Endothelial cell of umbilical vein (primary cell): Measurements from ENCODE around the gene RNF150. TPM values are rescaled to one million over a fixed set of nuclear protein-coding genes. Genes with fewer than 3 reads are reported as not detected.

Source experiments
- BruUV-seq: library from RNA; stranded (reverse); fragments of 400-500 nt; replicated peaks from 2 replicates; lab custom pipeline; 2021; lab: Mats Ljungman, UMichigan
- CTCF ChIA-PET: fragments of 300-600, 350-600 bp; sonication (Branson Sonifier 250); formaldehyde crosslinking; loops from one replicate; lab custom pipeline; 2021; ENCODE audit warnings: antibody characterized with exemption, inconsistent platforms; lab: Charles Lee
- POLR2A ChIA-PET: fragments of 300-600, 350-600 bp; sonication (Branson Sonifier 250); formaldehyde crosslinking; loops from one replicate; lab custom pipeline; 2021; ENCODE audit warnings: antibody characterized with exemption, inconsistent platforms; lab: Charles Lee
- DNase-seq: peaks from one replicate; pipeline ENCODE4 v3.0.0-alpha.2; 2011; ENCODE audit warnings: low read depth, low spot score
- FAIRE-seq: peaks from 2 replicates; lab custom pipeline; 2011; peaks lifted over from hg19 to GRCh38; lab: Jason Lieb, UNC
- H2AFZ ChIP-seq: 2 replicates; pipeline ENCODE4 v1.6.0; 2012; ENCODE audit warnings: low read depth, low read length, control low read depth, inconsistent platforms
- H3K27ac ChIP-seq: 2 replicates; pipeline ENCODE4 v1.5.1; 2011; ENCODE audit warnings: low read depth, mild to moderate bottlenecking, control low read depth, low read length, moderate library complexity; ENCODE audit not compliant: insufficient read depth
- H3K27me3 ChIP-seq, 2 experiments: 2 replicates each; pipeline versions ENCODE4 v1.6.0 to v1.6.1; 2011; ENCODE audit warnings: low read length in 2 of 2, mixed read lengths in 1 of 2; ENCODE audit not compliant: control insufficient read depth in 2 of 2, insufficient read depth in 2 of 2
- H3K36me3 ChIP-seq, 2 experiments: 2 replicates in 1 of 2; 3 replicates in 1 of 2; pipeline ENCODE4 v1.5.1; 2011; ENCODE audit warnings: low read length in 2 of 2, mild to moderate bottlenecking in 1 of 2, moderate library complexity in 1 of 2; ENCODE audit not compliant: control insufficient read depth in 2 of 2, insufficient read depth in 2 of 2; ENCODE audit errors: extremely low read depth in 1 of 2
- H3K4me1 ChIP-seq: 3 replicates; pipeline ENCODE4 v1.5.1; 2011; ENCODE audit warnings: mild to moderate bottlenecking, low read length; ENCODE audit not compliant: control insufficient read depth, insufficient read depth; ENCODE audit errors: extremely low read depth
- H3K4me2 ChIP-seq: 2 replicates; pipeline ENCODE4 v1.6.1; 2011; ENCODE audit warnings: low read length, control low read depth, mixed read lengths; ENCODE audit not compliant: insufficient read depth
- H3K4me3 ChIP-seq, 3 experiments: fragments of 200-600 bp in 1 of 3; sonication (generic), shearing (Covaris generic) in 1 of 3; replicated peaks in 1 of 3; 2 replicates each; pipeline ENCODE4 v1.5.1; 2011 to 2016; ENCODE audit warnings: control low read depth in 3 of 3, low read length in 3 of 3, mild to moderate bottlenecking in 2 of 3, inconsistent platforms in 1 of 3, low read depth in 1 of 3, moderate library complexity in 1 of 3; ENCODE audit not compliant: insufficient read depth in 1 of 3
- H3K79me2 ChIP-seq: 2 replicates; pipeline ENCODE4 v1.6.0; 2012; ENCODE audit warnings: low read length, inconsistent platforms; ENCODE audit not compliant: control insufficient read depth, insufficient read depth
- H3K9ac ChIP-seq: replicated peaks from 2 replicates; pipeline ENCODE3; 2011; ENCODE audit warnings: low read length, control low read depth; ENCODE audit not compliant: insufficient read depth; ENCODE audit errors: extremely low read depth
- H3K9me1 ChIP-seq: replicated peaks from 3 replicates; pipeline ENCODE4 v1.6.0; 2011; ENCODE audit warnings: mild to moderate bottlenecking, low read length; ENCODE audit not compliant: control insufficient read depth, insufficient read depth; ENCODE audit errors: extremely low read depth
- H3K9me3 ChIP-seq: replicated peaks from 2 replicates; pipeline ENCODE4 v1.5.1; 2012; ENCODE audit warnings: low read length, inconsistent platforms; ENCODE audit not compliant: control insufficient read depth, insufficient read depth
- H4K20me1 ChIP-seq: replicated peaks from 2 replicates; pipeline ENCODE3; 2011; ENCODE audit warnings: mild to moderate bottlenecking, low read length; ENCODE audit not compliant: control insufficient read depth, insufficient read depth; ENCODE audit errors: extremely low read depth
- FOS ChIP-seq: IDR thresholded peaks from 2 replicates; pipeline ENCODE4 v1.6.1; 2011; ENCODE audit warnings: mild to moderate bottlenecking, low read length, moderate library complexity, borderline replicate concordance; ENCODE audit not compliant: insufficient read depth
- GATA2 ChIP-seq: IDR thresholded peaks from 2 replicates; pipeline ENCODE4 v1.7.0; 2011; ENCODE audit warnings: low read depth, mild to moderate bottlenecking, moderate library complexity, mixed read lengths, low read length; ENCODE audit not compliant: insufficient read length, insufficient read depth
- MYC ChIP-seq: IDR thresholded peaks from one replicate; pipeline ENCODE4 v1.6.1; 2011; ENCODE audit warnings: mild to moderate bottlenecking, low read depth, low read length
- POLR2A ChIP-seq: IDR thresholded peaks from 2 replicates; pipeline ENCODE4 v1.6.1; 2012; ENCODE audit warnings: low read depth, mild to moderate bottlenecking, control low read depth, low read length
- dilution Hi-C: fragments of 300-500 bp; cut with MboI; formaldehyde crosslinking; loops from one replicate; pipeline ENCODE4 v1.15.0; 2019; ENCODE audit warnings: low sequenced_read_pairs; ENCODE audit not compliant: extremely low pct_ligation_motif_present
- intact Hi-C: fragments of 100-400 bp; cut with micrococcal nuclease; formaldehyde crosslinking; loops from one replicate; pipeline ENCODE4 v1.10.0; 2022
- polyA plus RNA-seq, 4 experiments: library from polyadenylated mRNA; depleted of rRNA in 3 of 4; stranded (reverse) in 3 of 4; unstranded in 1 of 4; fragments of >200 nt; gene quantifications; 2 replicates each; pipeline versions ENCODE4 v1.2.1 to v1.2.3, GENCODE V29; 2011 to 2012; ENCODE audit warnings: missing spikeins in 1 of 4
- total RNA-seq: library from RNA; stranded (reverse); gene quantifications from 2 replicates; pipeline ENCODE4 v1.2.3, GENCODE V29; 2021
- TF ChIP-seq, protein P1 (sequence below), 2 donors: IDR thresholded peaks; 1 replicate in 1 of 2; 2 replicates in 1 of 2; pipeline ENCODE4 v1.5.1; 2011; ENCODE audit warnings: low read length in 2 of 2, mild to moderate bottlenecking in 2 of 2, moderate library complexity in 2 of 2, control low read depth in 1 of 2, inconsistent platforms in 1 of 2, low read depth in 1 of 2; ENCODE audit not compliant: insufficient read depth in 1 of 2; ENCODE audit errors: extremely low read depth in 1 of 2
- TF ChIP-seq, protein P2 (sequence below): IDR thresholded peaks from 2 replicates; pipeline ENCODE4 v1.6.1; 2011; ENCODE audit not compliant: insufficient read depth, insufficient read length

The RNF150 gene
- total and polyA plus RNA-seq, 2 donors (not counting 3 experiments of a cell fraction or from before 2014, with no cell fraction given), result 0.33 to 0.35 TPM

DNA sequence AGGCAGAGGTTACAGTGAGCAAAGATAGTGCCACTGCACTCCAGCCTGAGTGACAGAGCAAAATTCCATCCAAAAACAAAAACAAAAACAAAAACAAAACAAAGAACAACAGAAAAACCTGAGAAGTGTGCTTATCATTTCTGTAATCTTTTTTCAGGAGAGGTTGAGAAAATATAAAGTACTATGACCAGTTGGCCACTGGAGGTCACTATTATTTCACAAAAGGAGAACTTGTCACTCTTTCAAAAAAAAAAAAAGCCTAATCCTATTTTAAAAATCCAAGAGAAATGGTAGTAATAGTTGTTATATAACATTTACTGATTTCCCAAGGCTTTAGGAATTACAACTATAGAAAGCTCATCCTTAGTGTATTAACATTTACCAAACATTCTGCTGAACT is 24.9 kb upstream of the RNF150 start:
- no peaks in the 10 kb centered on the region for H3K9me3 ChIP-seq
- TF ChIP-seq, protein P1, sequence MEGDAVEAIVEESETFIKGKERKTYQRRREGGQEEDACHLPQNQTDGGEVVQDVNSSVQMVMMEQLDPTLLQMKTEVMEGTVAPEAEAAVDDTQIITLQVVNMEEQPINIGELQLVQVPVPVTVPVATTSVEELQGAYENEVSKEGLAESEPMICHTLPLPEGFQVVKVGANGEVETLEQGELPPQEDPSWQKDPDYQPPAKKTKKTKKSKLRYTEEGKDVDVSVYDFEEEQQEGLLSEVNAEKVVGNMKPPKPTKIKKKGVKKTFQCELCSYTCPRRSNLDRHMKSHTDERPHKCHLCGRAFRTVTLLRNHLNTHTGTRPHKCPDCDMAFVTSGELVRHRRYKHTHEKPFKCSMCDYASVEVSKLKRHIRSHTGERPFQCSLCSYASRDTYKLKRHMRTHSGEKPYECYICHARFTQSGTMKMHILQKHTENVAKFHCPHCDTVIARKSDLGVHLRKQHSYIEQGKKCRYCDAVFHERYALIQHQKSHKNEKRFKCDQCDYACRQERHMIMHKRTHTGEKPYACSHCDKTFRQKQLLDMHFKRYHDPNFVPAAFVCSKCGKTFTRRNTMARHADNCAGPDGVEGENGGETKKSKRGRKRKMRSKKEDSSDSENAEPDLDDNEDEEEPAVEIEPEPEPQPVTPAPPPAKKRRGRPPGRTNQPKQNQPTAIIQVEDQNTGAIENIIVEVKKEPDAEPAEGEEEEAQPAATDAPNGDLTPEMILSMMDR (IDR thresholded peaks at IDR 0.05; ENCODE audit: extremely low read depth in 1 of 2, insufficient read depth in 1 of 2, low read depth in 1 of 2, low read length in 2 of 2), result peak in 1 of 2 donors; percentile 28
- TF ChIP-seq FOS (no peak), POLR2A (no peak), GATA2 (peak; percentile 47), MYC (no peak)
- TF ChIP-seq, protein P2, sequence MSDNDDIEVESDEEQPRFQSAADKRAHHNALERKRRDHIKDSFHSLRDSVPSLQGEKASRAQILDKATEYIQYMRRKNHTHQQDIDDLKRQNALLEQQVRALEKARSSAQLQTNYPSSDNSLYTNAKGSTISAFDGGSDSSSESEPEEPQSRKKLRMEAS, result no peak
- CTCF ChIA-PET, result interaction anchor here (1.1 to 1.3 kb wide), 3 partner anchors 25 to 1194 kb away, joined by 3 read pairs; partner anchors contain the start of gene RNF150
- intact Hi-C loops (loop anchor here (1.0 to 5.0 kb wide), 6 partner anchors 149 to 1929 kb away; no protein-coding TSS in a partner anchor), dilution Hi-C loops (no loop called here)
- no TSS peak for BruUV-seq
- no peaks in the 10 kb centered on the region for H3K79me2 ChIP-seq
- H3K27ac ChIP-seq, result no peak overlapping the region
- no peak overlapping the region for H2AFZ ChIP-seq
- H3K4me2 ChIP-seq, result no peak overlapping the region
- POLR2A ChIA-PET, result no interaction called here
- no peaks in the 10 kb centered on the region for H3K4me1 ChIP-seq
- no peaks in the 10 kb centered on the region for H3K9me1 ChIP-seq
- no peak overlapping the region for H3K9ac ChIP-seq
- H3K4me3 ChIP-seq, result no peak overlapping the region
- H3K36me3 ChIP-seq, result no peaks in the 10 kb centered on the region
- no peaks in the 10 kb centered on the region for H4K20me1 ChIP-seq
- FAIRE-seq (peak; percentile 68), DNase-seq (peak; percentile 37)
- H3K27me3 ChIP-seq, result peaks cover under 1 to 3% of the 10 kb centered on the region in 2 experiments
